ENCODE measurements around the gene TIMM22. TPM values are rescaled to one million over a fixed set of nuclear protein-coding genes. Genes with fewer than 3 reads are reported as not detected.

TIMM22 gene
- total and polyA plus RNA-seq, 2 donors (not counting 1 experiment from before 2014, with no cell fraction given): 4.1 to 9.5 TPM

DNA sequence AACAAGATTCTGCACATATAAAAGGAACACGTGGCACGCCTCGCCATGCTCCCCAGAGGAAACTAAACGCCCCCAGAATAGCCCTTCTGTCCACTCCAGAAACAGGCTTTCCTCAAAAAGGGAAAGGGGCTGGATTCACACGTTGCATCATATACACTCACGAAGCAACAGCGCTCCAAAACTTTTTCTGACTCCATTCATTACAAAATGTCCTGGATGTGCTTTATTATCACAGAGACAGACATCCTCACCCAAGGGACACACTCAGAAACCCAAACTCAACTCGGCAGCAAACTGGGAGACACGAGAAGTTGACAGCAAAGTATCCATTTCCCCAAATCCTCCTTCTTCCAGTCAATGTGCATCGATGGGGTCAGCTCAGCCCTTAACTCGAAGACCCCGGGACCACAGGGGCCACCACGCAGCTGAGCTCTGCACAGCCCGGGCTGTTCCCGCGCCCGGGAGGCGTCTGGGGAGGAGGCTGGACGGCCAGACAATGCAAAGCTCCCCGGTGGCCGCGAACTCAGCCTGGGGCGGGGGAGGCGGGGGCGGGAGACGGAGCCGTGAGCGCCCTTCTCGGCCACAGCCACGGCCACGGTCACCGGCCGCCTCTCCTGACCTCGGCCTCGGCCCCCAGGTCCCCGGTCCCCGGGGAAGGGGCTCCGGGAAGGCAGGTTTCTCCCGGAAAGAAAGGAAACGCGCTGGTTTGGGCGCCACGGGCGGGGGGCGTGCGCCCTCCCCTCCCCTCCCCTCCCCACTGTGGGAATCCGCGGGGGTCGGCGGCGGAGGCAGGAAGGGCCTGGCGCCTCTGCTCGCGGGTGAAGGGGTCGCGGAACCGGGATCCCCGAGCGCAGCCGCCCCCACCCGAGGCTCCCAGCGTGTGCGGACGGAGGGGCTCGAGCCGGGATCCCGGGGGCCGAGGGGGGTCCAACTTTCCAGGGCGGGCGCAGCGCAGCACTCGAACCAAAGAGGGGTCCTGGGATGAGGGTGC, 18.5 kb upstream of the TIMM22 start:
- no peak overlapping the region for H3K27ac ChIP-seq (ENCODE audit: low read length in 2 of 2)
- DNase-seq (peak; percentile 44), ATAC-seq (ENCODE audit: low read depth) (no peak)
- H3K4me2 ChIP-seq (replicated peaks; ENCODE audit: low read depth, low read length, poor library complexity, severe bottlenecking): peak overlapping the region; percentile 76
- Mint-ChIP-seq H3K4me1 (peaks cover 21% of the 10 kb centered on the region), H3K27me3 (peaks cover 29% of the 10 kb centered on the region), H3K27ac (peak overlapping the region; percentile 1), H3K4me3 (peak overlapping the region; percentile 80), H3K9me3 (ENCODE audit: insufficient read depth) (no peaks in the 10 kb centered on the region)
- WGBS (ENCODE audit: insufficient coverage): 6% methylated on average over 59 of the region's 72 CpGs
- CTCF ChIA-PET: interaction anchor here (1.2 to 2.9 kb wide), 2 partner anchors 19 to 277 kb away, joined by 3 to 36 read pairs; partner anchors contain the start of gene TIMM22
- peaks cover 23 to 28% of the 10 kb centered on the region in 2 donors for H3K4me1 ChIP-seq (ENCODE audit: control insufficient read depth in 2 of 2, insufficient read depth in 2 of 2, low read length in 2 of 2)
- H2AFZ ChIP-seq (ENCODE audit: insufficient read depth, low read depth, low read length, poor library complexity, severe bottlenecking): peak overlapping the region; percentile 60
- H3K9me3 ChIP-seq (ENCODE audit: control extremely low read depth in 1 of 3, control insufficient read depth in 2 of 3, insufficient read depth in 1 of 3, low read length in 2 of 3): peaks cover 0 to 7% (median 0%) of the 10 kb centered on the region in 3 donors
- POLR2A ChIA-PET: no interaction called here
- H3K4me3 ChIP-seq (ENCODE audit: control extremely low read depth in 1 of 5, extremely low read depth in 1 of 5, insufficient read depth in 1 of 5, low read depth in 2 of 5, low read length in 4 of 5): peak overlapping the region in 2 of 5 experiments; percentile 12 to 14
- H3K27me3 ChIP-seq (replicated peaks in 1 of 4; ENCODE audit: control extremely low read depth in 1 of 4, control insufficient read depth in 3 of 4, insufficient read depth in 4 of 4, low read length in 3 of 4): peaks cover 0 to 33% (median 22%) of the 10 kb centered on the region in 4 experiments
- no peaks in the 10 kb centered on the region for H3K36me3 ChIP-seq (replicated peaks in 1 of 2; ENCODE audit: control extremely low read depth in 1 of 2, control insufficient read depth in 1 of 2, extremely low read depth in 1 of 2, insufficient read depth in 2 of 2, low read length in 1 of 2)
- no peaks in the 10 kb centered on the region for H3K79me2 ChIP-seq (ENCODE audit: control insufficient read depth, insufficient read depth, low read length)
- H3K9ac ChIP-seq (ENCODE audit: low read length): peak overlapping the region; percentile 11
- TF ChIP-seq, protein P1, sequence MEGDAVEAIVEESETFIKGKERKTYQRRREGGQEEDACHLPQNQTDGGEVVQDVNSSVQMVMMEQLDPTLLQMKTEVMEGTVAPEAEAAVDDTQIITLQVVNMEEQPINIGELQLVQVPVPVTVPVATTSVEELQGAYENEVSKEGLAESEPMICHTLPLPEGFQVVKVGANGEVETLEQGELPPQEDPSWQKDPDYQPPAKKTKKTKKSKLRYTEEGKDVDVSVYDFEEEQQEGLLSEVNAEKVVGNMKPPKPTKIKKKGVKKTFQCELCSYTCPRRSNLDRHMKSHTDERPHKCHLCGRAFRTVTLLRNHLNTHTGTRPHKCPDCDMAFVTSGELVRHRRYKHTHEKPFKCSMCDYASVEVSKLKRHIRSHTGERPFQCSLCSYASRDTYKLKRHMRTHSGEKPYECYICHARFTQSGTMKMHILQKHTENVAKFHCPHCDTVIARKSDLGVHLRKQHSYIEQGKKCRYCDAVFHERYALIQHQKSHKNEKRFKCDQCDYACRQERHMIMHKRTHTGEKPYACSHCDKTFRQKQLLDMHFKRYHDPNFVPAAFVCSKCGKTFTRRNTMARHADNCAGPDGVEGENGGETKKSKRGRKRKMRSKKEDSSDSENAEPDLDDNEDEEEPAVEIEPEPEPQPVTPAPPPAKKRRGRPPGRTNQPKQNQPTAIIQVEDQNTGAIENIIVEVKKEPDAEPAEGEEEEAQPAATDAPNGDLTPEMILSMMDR (IDR thresholded peaks at IDR 0.05): no peak
- TF ChIP-seq EZH2 (IDR thresholded peaks at IDR 0.05; ENCODE audit: borderline replicate concordance, insufficient read depth, low read depth, low read length, poor library complexity, severe bottlenecking): peak; percentile 77
- intact Hi-C loops (cut with micrococcal nuclease): no loop called here
- no peaks in the 10 kb centered on the region for H4K20me1 ChIP-seq (ENCODE audit: control insufficient read depth, insufficient read depth, low read length, poor library complexity, severe bottlenecking)
